ENCODE data around the gene ADCY2.

The ADCY2 gene

DNA sequence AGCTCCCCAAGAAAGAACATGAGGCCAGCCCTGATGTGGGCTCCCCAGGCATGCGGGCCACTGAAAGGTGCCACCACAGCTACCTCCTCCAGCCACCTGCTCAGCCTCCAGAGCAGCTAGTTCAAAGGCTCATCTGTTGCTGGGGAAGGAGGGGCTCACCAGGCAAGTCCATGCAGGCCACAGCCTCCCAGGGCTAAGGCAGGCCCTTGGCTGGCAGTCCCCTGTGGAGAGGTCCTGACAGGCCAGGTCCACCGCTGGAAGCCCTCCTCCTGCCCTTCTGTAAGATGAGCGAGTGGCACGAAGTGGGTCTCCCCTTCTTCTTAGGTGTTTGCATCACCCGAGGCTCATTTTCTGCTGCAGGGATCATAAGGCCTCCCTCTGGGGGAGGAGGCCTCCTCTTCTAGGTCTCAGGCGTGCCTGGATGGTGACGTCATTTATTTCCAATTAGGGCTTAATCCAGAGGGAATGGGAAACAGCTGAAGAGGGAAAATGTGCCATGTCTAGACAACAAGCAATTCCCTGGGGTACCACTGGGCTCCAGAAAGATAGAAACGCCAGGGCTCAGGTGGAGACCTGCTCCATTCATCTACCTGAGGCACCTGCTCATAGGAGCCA is 363.4 kb downstream of the ADCY2 start:
- CTCF ChIA-PET = interaction anchor here (1.5 to 5.9 kb wide), 4 partner anchors 10 to 939 kb away, joined by 3 to 34 read pairs (median 11); no protein-coding TSS in a partner anchor
- POLR2A ChIA-PET = no interaction called here
- TF ChIP-seq, protein P1, sequence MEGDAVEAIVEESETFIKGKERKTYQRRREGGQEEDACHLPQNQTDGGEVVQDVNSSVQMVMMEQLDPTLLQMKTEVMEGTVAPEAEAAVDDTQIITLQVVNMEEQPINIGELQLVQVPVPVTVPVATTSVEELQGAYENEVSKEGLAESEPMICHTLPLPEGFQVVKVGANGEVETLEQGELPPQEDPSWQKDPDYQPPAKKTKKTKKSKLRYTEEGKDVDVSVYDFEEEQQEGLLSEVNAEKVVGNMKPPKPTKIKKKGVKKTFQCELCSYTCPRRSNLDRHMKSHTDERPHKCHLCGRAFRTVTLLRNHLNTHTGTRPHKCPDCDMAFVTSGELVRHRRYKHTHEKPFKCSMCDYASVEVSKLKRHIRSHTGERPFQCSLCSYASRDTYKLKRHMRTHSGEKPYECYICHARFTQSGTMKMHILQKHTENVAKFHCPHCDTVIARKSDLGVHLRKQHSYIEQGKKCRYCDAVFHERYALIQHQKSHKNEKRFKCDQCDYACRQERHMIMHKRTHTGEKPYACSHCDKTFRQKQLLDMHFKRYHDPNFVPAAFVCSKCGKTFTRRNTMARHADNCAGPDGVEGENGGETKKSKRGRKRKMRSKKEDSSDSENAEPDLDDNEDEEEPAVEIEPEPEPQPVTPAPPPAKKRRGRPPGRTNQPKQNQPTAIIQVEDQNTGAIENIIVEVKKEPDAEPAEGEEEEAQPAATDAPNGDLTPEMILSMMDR (IDR thresholded peaks at IDR 0.05; ENCODE audit: control extremely low read depth, extremely low read depth, low read depth, missing control alignments) = no peak
- DNase-seq (ENCODE audit: extremely low spot score) = no peak

DNA sequence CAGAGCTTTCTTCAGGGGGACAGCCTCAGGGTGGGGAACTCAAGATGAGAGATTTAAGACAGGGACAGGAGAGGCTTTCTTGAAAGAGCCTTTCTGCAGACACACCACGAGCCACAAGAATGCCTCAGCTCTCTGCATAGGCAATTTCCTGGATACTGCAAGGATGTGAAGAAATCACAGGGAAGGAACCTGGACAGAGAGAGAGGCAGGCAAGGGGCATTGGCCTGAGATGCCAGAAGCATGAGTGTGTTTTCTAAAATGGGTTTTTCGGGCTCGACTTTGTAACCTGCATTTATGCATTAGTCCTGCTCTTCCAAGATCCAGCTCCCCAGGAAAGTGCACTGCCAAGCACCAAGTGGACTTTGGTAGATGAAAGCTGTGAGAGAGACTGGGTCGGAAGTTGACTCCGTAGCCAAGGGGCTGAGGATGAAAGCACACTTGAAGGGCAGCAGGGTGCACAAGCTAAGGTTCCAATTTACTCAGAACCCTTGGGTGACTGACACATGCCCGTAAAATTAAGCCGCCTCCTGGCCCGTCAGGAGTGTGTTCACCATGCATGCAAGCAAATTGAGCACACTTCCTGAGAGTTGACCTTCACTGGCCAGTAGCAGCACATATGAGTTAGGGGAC is 364.1 kb downstream of the ADCY2 start:
- POLR2A ChIA-PET = no interaction called here
- no peak for DNase-seq (ENCODE audit: extremely low spot score)
- CTCF ChIA-PET = interaction anchor here (1.6 to 3.3 kb wide), 2 partner anchors 10 to 14 kb away, joined by 3 to 19 read pairs; no protein-coding TSS in a partner anchor
- TF ChIP-seq, protein P1 (IDR thresholded peaks at IDR 0.05; ENCODE audit: control extremely low read depth, extremely low read depth, low read depth, missing control alignments) = no peak

DNA sequence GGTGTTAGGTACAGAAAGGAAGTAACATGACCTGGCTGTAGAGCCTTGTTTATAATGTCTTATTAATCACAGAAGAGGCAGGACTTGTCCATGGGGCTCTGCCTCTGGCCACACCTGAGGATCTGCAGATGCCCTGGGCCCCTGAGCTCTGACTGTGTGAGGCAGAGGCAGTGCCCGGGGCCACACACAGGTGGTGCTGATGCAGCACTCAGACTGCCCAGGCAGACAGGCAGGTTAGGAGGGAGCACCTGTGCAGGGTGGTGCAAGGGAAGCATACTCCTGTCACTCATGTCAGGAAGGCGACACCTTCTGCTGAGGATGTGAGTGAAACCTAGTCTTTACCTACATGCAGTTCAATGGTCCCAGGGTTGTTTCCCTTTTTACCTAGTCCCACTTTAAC is 366.3 kb downstream of the ADCY2 start:
- CTCF ChIA-PET = interaction anchor here (0.6 to 1.6 kb wide), 9 partner anchors 9 to 82 kb away, joined by 3 to 6 read pairs (median 4); no protein-coding TSS in a partner anchor
- TF ChIP-seq, protein P1 (IDR thresholded peaks at IDR 0.05; ENCODE audit: control extremely low read depth, extremely low read depth, low read depth, missing control alignments) = peak; percentile 21
- POLR2A ChIA-PET = no interaction called here
- peak; percentile 21 for DNase-seq (ENCODE audit: extremely low spot score)

- no peak for DNase-seq (ENCODE audit: extremely low spot score)
- ChIA-PET CTCF (interaction anchor here (1.5 kb wide), 1 partner anchor 9 kb away, joined by 4 read pairs; no protein-coding TSS in a partner anchor), POLR2A (no interaction called here)
- TF ChIP-seq, protein P1 (IDR thresholded peaks at IDR 0.05; ENCODE audit: control extremely low read depth, extremely low read depth, low read depth, missing control alignments) = no peak
These were observed 367.7 kb downstream of the ADCY2 start for GRCh38 chr5:7763621-7764072.

DNA sequence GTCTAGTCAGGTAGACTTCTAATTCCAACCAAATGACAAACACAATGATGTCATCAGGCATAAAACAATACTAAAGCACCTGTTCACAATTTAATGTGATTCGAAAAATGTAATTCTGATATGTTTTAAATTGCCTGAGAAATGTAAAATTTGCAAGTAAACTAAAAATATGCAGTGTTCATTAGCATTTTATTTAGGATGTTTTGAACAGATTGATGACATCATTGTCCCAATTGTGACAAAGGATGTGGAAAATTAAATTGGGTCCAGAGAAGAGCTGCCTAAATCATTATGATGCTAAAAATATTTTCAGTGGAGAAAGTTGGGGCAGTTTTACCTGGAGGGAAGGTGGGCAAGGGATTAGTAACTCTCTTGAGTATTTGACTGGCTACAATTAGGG is 368.5 kb downstream of the ADCY2 start:
- DNase-seq (ENCODE audit: extremely low spot score) = no peak
- POLR2A ChIA-PET = no interaction called here
- TF ChIP-seq, protein P1 (IDR thresholded peaks at IDR 0.05; ENCODE audit: control extremely low read depth, extremely low read depth, low read depth, missing control alignments) = no peak
- CTCF ChIA-PET = interaction anchor here (1.5 kb wide), 1 partner anchor 10 kb away, joined by 4 read pairs; no protein-coding TSS in a partner anchor

- CTCF ChIA-PET = interaction anchor here (1.0 to 2.8 kb wide), 5 partner anchors 9 to 45 kb away, joined by 3 to 13 read pairs (median 4); no protein-coding TSS in a partner anchor
- DNase-seq (ENCODE audit: extremely low spot score) = no peak
- TF ChIP-seq, protein P1 (IDR thresholded peaks at IDR 0.05; ENCODE audit: control extremely low read depth, extremely low read depth, low read depth, missing control alignments) = no peak
- POLR2A ChIA-PET = no interaction called here
These were observed 374.5 kb downstream of the ADCY2 start for GRCh38 chr5:7770436-7770835.
